Osteocyte (in vitro differentiated cells): ENCODE measurements around the gene FDPS. TPM values are rescaled to one million over a fixed set of nuclear protein-coding genes. Genes with fewer than 3 reads are reported as not detected.

Source experiments
- DNase-seq: peaks from one replicate; pipeline ENCODE4 v3.0.0; 2021; ENCODE audit warnings: mixed read lengths; ENCODE audit not compliant: unreplicated experiment; ENCODE audit errors: extremely low spot score
- H3K27ac Mint-ChIP-seq: one replicate; pipeline ENCODE4 v1.8.0; 2021; ENCODE audit warnings: mild to moderate bottlenecking, mixed read lengths; ENCODE audit not compliant: unreplicated experiment
- H3K27me3 Mint-ChIP-seq: one replicate; pipeline ENCODE4 v1.8.0; 2021; ENCODE audit warnings: mixed read lengths; ENCODE audit not compliant: unreplicated experiment
- H3K36me3 Mint-ChIP-seq: one replicate; pipeline ENCODE4 v1.8.0; 2021; ENCODE audit warnings: mixed read lengths; ENCODE audit not compliant: unreplicated experiment
- H3K4me1 Mint-ChIP-seq: one replicate; pipeline ENCODE4 v1.8.0; 2021; ENCODE audit warnings: mixed read lengths; ENCODE audit not compliant: unreplicated experiment
- H3K4me3 Mint-ChIP-seq: one replicate; pipeline ENCODE4 v1.8.0; 2021; ENCODE audit warnings: mild to moderate bottlenecking, moderate library complexity, mixed read lengths; ENCODE audit not compliant: unreplicated experiment
- H3K9me3 Mint-ChIP-seq: one replicate; pipeline ENCODE4 v1.8.0; 2021; ENCODE audit warnings: mixed read lengths; ENCODE audit not compliant: unreplicated experiment
- total RNA-seq: library from RNA; stranded (reverse); gene quantifications from 2 replicates; pipeline ENCODE4 v1.2.1, GENCODE V29; 2021
- TF ChIP-seq, protein P1 (sequence below): fragments of 200-600 bp; sonication (generic); IDR thresholded peaks from 2 replicates; pipeline ENCODE4 v1.5.0; 2021; ENCODE audit warnings: antibody characterized with exemption, mild to moderate bottlenecking, moderate library complexity

The FDPS gene
- total RNA-seq, 1 donor from 2014 or later = 119 TPM

GRCh38 chr1:155263067-155263466 lies 45.6 kb upstream of the FDPS start:
- Mint-ChIP-seq H3K36me3 (peaks cover 40% of the 10 kb centered on the region), H3K9me3 (no peaks in the 10 kb centered on the region), H3K27me3 (no peaks in the 10 kb centered on the region), H3K4me1 (peaks cover 22% of the 10 kb centered on the region), H3K27ac (peak overlapping the region; percentile 43), H3K4me3 (peak overlapping the region; percentile 1)
- TF ChIP-seq, protein P1, sequence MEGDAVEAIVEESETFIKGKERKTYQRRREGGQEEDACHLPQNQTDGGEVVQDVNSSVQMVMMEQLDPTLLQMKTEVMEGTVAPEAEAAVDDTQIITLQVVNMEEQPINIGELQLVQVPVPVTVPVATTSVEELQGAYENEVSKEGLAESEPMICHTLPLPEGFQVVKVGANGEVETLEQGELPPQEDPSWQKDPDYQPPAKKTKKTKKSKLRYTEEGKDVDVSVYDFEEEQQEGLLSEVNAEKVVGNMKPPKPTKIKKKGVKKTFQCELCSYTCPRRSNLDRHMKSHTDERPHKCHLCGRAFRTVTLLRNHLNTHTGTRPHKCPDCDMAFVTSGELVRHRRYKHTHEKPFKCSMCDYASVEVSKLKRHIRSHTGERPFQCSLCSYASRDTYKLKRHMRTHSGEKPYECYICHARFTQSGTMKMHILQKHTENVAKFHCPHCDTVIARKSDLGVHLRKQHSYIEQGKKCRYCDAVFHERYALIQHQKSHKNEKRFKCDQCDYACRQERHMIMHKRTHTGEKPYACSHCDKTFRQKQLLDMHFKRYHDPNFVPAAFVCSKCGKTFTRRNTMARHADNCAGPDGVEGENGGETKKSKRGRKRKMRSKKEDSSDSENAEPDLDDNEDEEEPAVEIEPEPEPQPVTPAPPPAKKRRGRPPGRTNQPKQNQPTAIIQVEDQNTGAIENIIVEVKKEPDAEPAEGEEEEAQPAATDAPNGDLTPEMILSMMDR = no peak
- no peak for DNase-seq

GRCh38 chr1:155266553-155266952 lies 42.1 kb upstream of the FDPS start:
- Mint-ChIP-seq H3K4me3 (no peak overlapping the region), H3K27me3 (no peaks in the 10 kb centered on the region), H3K4me1 (peaks cover 16% of the 10 kb centered on the region), H3K27ac (no peak overlapping the region), H3K36me3 (peaks cover 49% of the 10 kb centered on the region), H3K9me3 (no peaks in the 10 kb centered on the region)
- no peak for DNase-seq
- TF ChIP-seq, protein P1 = no peak

- no peaks in the 10 kb centered on the region for H3K9me3 Mint-ChIP-seq
- H3K4me3 Mint-ChIP-seq = no peak overlapping the region
- DNase-seq = no peak
- H3K4me1 Mint-ChIP-seq = peaks cover 15% of the 10 kb centered on the region
- peaks cover 49% of the 10 kb centered on the region for H3K36me3 Mint-ChIP-seq
- no peaks in the 10 kb centered on the region for H3K27me3 Mint-ChIP-seq
- H3K27ac Mint-ChIP-seq = no peak overlapping the region
- TF ChIP-seq, protein P1 = no peak
Observed at GRCh38 chr1:155267373-155267772, 41.3 kb upstream of the FDPS start.

GRCh38 chr1:155268630-155269029 lies 40.0 kb upstream of the FDPS start:
- Mint-ChIP-seq H3K4me3 (no peak overlapping the region), H3K27me3 (no peaks in the 10 kb centered on the region), H3K9me3 (no peaks in the 10 kb centered on the region), H3K4me1 (peaks cover 19% of the 10 kb centered on the region), H3K36me3 (peaks cover 43% of the 10 kb centered on the region), H3K27ac (no peak overlapping the region)
- DNase-seq = no peak
- TF ChIP-seq, protein P1 = no peak

- Mint-ChIP-seq H3K27me3 (no peaks in the 10 kb centered on the region), H3K36me3 (peaks cover 37% of the 10 kb centered on the region), H3K27ac (no peak overlapping the region), H3K4me1 (peaks cover 23% of the 10 kb centered on the region), H3K9me3 (no peaks in the 10 kb centered on the region), H3K4me3 (no peak overlapping the region)
- DNase-seq = no peak
- TF ChIP-seq, protein P1 = no peak
Observed at GRCh38 chr1:155269381-155269780, 39.3 kb upstream of the FDPS start.
